IPS-NIHi7 (cell line): ENCODE measurements around the gene TNFSF15.

Experiments
- DNase-seq: peaks from one replicate; pipeline ENCODE4 v3.0.0; 2012; ENCODE audit warnings: mixed read lengths; ENCODE audit errors: extremely low spot score

The TNFSF15 gene

DNA sequence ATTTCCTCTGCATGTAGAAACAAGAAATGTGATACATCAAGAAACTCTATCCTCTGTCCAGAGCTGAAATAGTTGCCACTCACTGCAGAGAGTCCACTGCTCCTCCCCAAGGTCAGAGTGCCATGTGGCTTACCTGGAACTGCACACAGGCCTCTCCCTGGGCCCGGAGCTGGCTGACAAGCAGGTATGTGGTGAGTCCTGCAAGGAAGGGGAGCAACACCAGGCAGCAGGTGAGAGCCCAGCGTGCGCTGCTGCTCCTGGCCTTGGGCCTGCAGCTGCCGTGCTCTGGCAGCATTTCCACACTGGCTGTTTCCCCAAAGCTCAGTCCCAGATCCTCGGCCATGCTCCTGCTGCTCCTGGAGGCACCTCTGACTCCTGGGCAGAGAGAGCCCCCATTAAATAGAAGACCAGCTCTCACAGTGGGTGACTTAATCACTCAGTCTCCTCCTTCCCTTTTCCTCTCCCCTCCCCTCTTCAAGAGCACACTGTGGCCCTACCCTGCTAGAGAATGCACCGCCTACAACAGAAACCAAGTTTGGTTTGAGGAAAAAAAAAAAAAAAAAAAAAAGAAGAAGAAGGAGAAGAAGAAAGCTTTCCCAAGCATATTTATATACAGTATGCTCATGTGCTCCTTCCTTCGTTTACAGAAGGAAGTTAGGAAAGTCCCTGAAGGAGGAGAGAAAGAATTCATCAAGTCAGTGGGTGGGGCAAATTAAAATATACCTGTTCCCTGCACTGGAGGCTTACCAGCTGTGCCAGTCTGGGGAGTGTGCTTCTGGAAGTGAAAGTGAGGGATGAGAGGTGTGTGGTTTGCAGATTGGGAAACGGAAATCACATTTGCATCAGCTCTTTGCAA lies at the start of gene TNFSF15:
Gene TNFSF15 (minus strand): TSS at position 370 of the 856 bp plus-strand sequence. CDS start 27 bp downstream, at position 343.
- DNase-seq: peak; percentile 58

DNA sequence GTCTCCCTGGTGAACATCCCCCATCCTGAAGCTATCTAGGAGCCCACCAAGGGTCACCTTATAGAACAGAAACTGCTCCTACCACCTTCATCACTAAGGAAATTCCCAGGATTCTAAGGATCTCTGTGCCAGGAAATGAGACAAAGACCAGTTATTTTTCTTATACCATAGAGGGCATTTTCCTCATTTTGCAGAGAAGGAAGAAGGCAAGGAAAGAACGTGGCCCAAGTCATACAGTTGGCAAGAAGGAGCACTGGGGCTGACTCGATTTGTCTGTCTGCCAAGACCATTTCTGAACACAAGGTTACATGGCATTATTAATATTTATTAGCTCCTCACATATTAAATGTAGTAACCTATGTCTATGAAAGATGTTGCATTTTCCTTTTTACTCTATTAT lies 49.6 kb upstream of the TNFSF15 start:
- no peak for DNase-seq

DNA sequence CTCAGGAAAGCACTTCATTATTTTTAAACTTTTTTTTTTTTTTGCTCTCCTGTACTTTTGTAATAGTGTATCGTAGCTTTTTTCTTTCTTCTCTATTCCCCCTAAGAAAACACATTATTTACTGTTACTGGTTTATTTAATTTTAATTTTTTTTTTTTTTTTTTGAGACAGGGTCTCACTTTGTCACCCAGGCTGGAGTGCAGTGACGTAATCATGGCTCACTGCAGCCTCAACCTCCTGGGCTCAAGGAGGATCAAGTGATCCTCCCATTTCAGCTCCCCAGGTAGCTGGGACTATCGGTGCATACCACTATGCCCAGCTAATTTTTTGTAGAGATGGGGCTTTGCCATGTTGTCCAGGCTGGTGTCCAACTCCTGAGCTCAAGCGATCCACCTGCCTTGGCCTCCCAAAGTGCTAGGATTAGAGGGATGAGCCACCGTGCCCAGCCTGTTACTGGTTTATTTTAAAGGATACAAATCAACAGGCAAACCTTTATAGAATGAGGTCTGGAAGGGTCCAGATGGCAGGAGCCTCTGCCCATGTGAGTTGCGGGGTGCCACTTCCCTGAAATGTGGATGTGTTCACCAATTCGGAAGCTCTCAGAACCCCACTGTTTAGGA lies 49.0 kb upstream of the TNFSF15 start:
- DNase-seq: no peak

GRCh38 chr9:114853071-114853855 lies 47.4 kb upstream of the TNFSF15 start:
- DNase-seq: no peak

DNA sequence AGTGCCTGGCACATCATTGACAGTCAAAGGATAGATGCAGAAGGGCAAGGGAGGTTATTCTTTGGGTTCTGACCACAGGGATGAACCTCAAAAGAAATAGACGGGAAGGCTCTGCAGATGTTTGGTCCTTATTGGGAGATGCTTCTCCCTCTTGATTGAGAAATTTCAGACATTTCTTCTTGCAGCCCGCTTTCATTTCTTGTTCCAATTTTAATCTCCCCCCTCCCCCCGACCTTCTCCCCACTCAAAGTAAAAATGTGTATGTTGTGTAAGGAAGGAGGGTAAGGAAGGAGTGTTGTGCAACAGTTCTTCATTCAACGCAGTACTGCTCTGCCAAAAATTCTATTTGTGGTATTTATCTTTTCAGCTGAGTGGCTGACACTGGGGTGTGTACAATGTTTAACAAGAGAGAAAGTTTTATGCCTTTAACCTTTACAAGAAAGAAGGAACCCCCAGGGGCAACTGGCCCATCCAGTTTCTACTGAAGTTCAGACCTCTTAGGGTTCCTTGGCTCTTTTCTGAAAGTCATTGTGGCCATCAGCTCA lies 46.3 kb upstream of the TNFSF15 start:
- no peak for DNase-seq

DNA sequence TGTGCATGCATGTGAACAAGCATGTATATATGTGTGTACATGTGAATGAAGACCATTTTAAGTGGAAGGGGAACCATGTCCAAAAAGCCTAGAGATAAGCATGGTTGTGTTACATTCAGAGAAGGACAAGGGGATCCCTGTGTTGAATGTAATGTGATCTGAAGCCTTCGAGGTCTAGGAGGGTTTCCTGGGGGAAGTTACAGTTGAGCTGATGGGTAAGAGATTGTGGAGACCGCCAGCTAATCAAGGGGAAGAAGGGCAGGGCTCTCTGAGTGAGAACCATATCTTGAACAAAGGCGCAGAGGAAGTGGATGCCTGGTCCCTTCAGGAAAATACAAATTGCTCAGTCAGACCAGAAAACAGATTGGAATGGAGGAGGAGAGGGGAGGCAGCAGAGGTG lies 45.5 kb upstream of the TNFSF15 start:
- DNase-seq: no peak

DNA sequence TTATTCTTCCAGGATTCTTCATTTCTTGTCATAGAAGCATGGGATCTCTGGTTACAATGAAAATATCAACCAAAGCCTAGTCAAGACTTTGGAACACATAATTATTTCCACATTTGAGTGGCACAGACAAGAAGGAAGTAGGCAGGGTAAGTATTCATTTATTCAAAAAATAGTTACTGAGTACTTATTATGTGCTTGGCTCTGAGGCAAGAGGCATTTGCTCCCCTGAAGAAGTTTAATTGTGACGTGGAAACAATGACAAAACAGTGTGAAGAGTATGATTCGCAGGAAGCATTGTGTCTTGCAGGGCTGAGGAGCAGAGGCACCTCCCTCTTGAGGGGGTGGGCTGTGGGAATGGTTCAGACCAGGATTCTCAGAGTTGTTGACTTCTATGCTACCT lies 45.0 kb upstream of the TNFSF15 start:
- DNase-seq: no peak

GRCh38 chr9:114849450-114849849 lies 43.6 kb upstream of the TNFSF15 start:
- DNase-seq: no peak

GRCh38 chr9:114847492-114848417 lies 41.9 kb upstream of the TNFSF15 start:
- DNase-seq: no peak

GRCh38 chr9:114845373-114845772 lies 39.5 kb upstream of the TNFSF15 start:
- DNase-seq: no peak

DNA sequence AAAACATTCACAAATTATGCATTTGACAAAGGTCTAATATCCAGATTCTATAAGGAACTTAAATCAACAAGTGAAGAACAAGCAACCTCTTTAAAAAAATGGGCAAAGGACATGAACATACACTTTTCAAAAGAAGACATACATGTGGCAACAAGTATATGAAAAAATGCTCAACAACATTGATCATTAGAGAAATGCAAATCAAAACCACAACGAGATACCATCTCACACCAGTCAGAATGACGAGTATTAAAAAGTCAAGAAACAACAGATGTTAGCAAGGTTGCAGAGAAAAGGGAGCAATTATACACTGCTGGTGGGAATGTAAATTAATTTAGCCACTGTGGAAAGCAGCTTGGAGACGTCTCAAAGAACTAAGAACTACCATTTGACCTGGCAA lies 38.9 kb upstream of the TNFSF15 start:
- no peak for DNase-seq

- no peak for DNase-seq
Measured at GRCh38 chr9:114837923-114838322, 32.1 kb upstream of the TNFSF15 start.

GRCh38 chr9:114836769-114837168 lies 30.9 kb upstream of the TNFSF15 start:
- DNase-seq: no peak

DNA sequence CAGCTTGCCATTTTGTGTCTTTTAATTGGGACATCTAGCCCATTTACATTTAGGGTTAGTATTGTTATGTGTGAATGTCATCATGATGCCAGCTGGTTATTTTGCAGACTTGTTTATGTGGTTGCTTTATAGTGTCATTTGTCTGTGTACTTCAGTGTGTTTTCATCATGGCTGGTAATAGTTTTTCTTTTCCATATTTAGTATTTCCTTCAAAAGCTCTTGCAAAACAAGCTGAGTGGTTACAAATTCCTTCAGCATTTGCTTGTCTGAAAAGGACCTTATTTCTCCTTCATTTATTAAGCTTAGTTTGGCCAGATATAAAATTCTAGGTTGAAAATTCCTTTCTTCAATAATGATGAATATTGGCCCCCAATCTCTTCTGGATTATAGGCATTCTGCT lies 28.5 kb upstream of the TNFSF15 start:
- DNase-seq: no peak

GRCh38 chr9:114830546-114830945 lies 24.7 kb upstream of the TNFSF15 start:
- no peak for DNase-seq

DNA sequence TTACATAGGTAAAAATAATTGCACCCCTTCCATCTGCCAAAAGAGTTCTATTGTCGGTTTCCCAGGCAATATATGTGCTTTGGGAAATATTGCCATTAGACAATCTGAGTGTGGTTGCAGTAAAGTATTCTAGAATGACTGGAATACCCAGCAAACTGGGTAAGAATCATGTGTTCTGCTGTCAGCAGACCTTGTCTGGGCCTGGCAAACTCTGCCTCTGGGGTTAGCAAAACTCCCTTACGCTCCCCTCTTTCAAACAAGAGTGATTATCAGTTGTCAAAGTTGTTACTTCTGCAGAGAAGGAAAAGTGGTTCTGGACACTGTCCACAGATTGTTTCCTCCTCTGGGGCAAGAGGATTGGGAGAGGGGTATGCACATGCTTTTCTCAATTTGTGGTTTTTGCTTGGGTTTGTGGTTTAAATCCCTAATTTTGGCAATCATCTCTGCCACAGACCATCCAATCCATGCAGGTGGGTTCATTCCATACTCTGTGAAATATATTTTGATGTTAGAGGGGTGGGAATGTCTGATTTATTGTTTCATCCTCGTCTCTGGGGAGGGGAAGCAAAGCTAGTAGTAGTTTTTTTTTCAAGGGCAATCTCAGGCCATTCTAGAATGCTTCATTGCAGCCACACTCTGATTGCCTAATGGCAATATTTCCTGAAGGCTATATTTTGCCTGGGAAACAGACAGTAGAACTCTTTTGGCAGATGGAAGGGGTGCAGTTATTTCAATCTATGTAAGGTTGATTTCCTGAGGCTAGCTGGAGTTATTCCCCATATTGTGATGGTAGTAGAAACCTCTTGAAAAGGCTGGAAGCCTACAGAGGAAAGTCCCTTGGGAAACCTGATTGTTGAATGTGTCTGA lies 24.0 kb upstream of the TNFSF15 start:
- no peak for DNase-seq

GRCh38 chr9:114828303-114828650 lies 22.4 kb upstream of the TNFSF15 start:
- DNase-seq: no peak

DNA sequence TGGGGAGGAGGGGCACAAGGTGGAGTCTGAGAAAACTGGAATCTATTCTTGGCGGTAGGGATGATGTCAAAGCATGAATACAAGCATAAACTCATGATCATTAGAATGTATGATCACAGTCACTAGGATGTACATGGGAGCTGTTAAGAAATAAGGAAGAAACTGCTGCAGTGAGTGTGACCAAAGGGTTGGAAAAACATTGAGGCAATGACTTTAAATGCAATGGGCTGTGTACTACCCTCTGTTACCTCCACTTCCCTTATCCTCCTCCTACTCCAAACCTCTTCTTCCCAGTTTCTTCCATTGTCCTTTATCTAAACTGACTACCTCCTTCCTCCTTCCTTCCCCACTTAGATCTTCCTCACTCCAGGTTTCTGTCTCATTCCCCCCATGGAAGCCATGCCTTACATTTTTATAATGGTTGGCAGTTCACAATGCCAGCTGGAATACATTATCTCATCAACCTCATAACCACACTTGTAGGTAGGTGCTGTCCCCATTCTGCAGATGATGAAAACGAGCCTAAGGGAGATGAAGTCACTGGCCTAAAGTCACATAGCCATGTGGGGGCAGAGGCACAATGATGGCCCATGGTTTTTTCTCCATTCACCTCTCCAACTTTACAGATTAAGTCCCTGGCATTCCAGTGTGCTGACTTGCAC lies 21.9 kb upstream of the TNFSF15 start:
- DNase-seq: no peak

- no peak for DNase-seq
Measured at GRCh38 chr9:114826431-114826830, 20.6 kb upstream of the TNFSF15 start.
